ENCODE results near the gene SLC9A1.

The SLC9A1 gene

GRCh38 chr1:27092888-27093287 is 62.0 kb downstream of the SLC9A1 start:
- Histone ChIP-seq H3K79me2 (ENCODE audit: insufficient read depth, low read depth) (no peaks in the 10 kb centered on the region), H3K4me1 (ENCODE audit: low read depth, poor library complexity, severe bottlenecking) (peaks cover 7% of the 10 kb centered on the region), H3K4me2 (no peak overlapping the region), H3K9ac (no peak overlapping the region), H3K4me3 (IDR thresholded peaks at IDR 0.05; ENCODE audit: insufficient read depth, low read depth, low read length) (no peak overlapping the region), H3K36me3 (ENCODE audit: insufficient read depth) (no peaks in the 10 kb centered on the region), H3K27me3 (ENCODE audit: insufficient read depth, low read depth) (no peaks in the 10 kb centered on the region), H2AFZ (ENCODE audit: low read depth) (no peak overlapping the region), H3K27ac (no peak overlapping the region), H4K20me1 (ENCODE audit: insufficient read depth) (no peaks in the 10 kb centered on the region)
- no peak for TF ChIP-seq CTCF (conservative IDR thresholded peaks at IDR 0.05; ENCODE audit: low read depth, low read length)

GRCh38 chr1:27090911-27091310 is 64.0 kb downstream of the SLC9A1 start:
- no peak for TF ChIP-seq CTCF (conservative IDR thresholded peaks at IDR 0.05; ENCODE audit: low read depth, low read length)
- H3K79me2 ChIP-seq (ENCODE audit: insufficient read depth, low read depth) = no peaks in the 10 kb centered on the region
- H3K27me3 ChIP-seq (ENCODE audit: insufficient read depth, low read depth) = no peaks in the 10 kb centered on the region
- H3K27ac ChIP-seq = no peak overlapping the region
- H2AFZ ChIP-seq (ENCODE audit: low read depth) = no peak overlapping the region
- H3K4me3 ChIP-seq (IDR thresholded peaks at IDR 0.05; ENCODE audit: insufficient read depth, low read depth, low read length) = no peak overlapping the region
- H3K4me1 ChIP-seq (ENCODE audit: low read depth, poor library complexity, severe bottlenecking) = no peaks in the 10 kb centered on the region
- no peak overlapping the region for H3K4me2 ChIP-seq
- no peak overlapping the region for H3K9ac ChIP-seq
- no peaks in the 10 kb centered on the region for H4K20me1 ChIP-seq (ENCODE audit: insufficient read depth)
- H3K36me3 ChIP-seq (ENCODE audit: insufficient read depth) = no peaks in the 10 kb centered on the region

- Histone ChIP-seq H3K36me3 (ENCODE audit: insufficient read depth) (no peaks in the 10 kb centered on the region), H3K9ac (no peak overlapping the region), H2AFZ (ENCODE audit: low read depth) (no peak overlapping the region), H3K27me3 (ENCODE audit: insufficient read depth, low read depth) (no peaks in the 10 kb centered on the region), H3K79me2 (ENCODE audit: insufficient read depth, low read depth) (no peaks in the 10 kb centered on the region), H3K4me2 (no peak overlapping the region), H3K4me3 (IDR thresholded peaks at IDR 0.05; ENCODE audit: insufficient read depth, low read depth, low read length) (no peak overlapping the region), H3K27ac (no peak overlapping the region), H4K20me1 (ENCODE audit: insufficient read depth) (no peaks in the 10 kb centered on the region), H3K4me1 (ENCODE audit: low read depth, poor library complexity, severe bottlenecking) (no peaks in the 10 kb centered on the region)
- no peak for TF ChIP-seq CTCF (conservative IDR thresholded peaks at IDR 0.05; ENCODE audit: low read depth, low read length)
Measured at GRCh38 chr1:27087371-27088220, 67.3 kb downstream of the SLC9A1 start.

- Histone ChIP-seq H3K27me3 (ENCODE audit: insufficient read depth, low read depth) (no peaks in the 10 kb centered on the region), H3K36me3 (ENCODE audit: insufficient read depth) (no peaks in the 10 kb centered on the region), H3K79me2 (ENCODE audit: insufficient read depth, low read depth) (no peaks in the 10 kb centered on the region), H4K20me1 (ENCODE audit: insufficient read depth) (no peaks in the 10 kb centered on the region), H3K4me1 (ENCODE audit: low read depth, poor library complexity, severe bottlenecking) (no peaks in the 10 kb centered on the region), H3K4me2 (no peak overlapping the region), H3K9ac (no peak overlapping the region), H2AFZ (ENCODE audit: low read depth) (no peak overlapping the region), H3K27ac (no peak overlapping the region), H3K4me3 (IDR thresholded peaks at IDR 0.05; ENCODE audit: insufficient read depth, low read depth, low read length) (no peak overlapping the region)
- TF ChIP-seq CTCF (conservative IDR thresholded peaks at IDR 0.05; ENCODE audit: low read depth, low read length) = no peak
Measured at GRCh38 chr1:27086628-27087027, 68.3 kb downstream of the SLC9A1 start.
